IPS DF 4.7 (cell line): ENCODE data around the gene TCP1.
"Not testable (repeated sequence)": the region's sequence is repeated elsewhere in the genome, so short reads cannot be mapped to it uniquely, and the experiment has no call there.

ENCODE experiments used
- DNase-seq: peaks from one replicate; pipeline ENCODE4 v3.0.0-alpha.2; 2013; ENCODE audit warnings: low spot score; ENCODE audit errors: extremely low read depth

TCP1 gene

DNA sequence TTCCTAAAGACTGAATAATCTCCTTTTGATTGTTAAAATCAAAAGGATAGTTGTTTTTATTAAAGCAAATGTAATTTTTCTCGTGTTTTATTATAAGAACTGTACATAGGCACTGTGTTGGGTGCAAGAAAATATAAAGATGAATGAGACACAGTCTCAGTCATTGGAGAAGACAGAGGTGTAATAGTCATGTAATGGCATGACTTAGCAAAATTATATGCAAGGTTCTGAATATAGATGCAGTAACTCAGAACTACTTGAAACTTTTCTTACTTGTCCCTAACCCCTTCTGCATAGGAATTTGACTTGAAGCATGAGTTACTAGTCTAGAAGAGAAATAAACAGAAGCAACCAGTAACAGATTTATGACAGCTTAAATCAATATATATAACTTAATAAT, 47.2 kb downstream of the TCP1 start:
- no peak for DNase-seq

DNA sequence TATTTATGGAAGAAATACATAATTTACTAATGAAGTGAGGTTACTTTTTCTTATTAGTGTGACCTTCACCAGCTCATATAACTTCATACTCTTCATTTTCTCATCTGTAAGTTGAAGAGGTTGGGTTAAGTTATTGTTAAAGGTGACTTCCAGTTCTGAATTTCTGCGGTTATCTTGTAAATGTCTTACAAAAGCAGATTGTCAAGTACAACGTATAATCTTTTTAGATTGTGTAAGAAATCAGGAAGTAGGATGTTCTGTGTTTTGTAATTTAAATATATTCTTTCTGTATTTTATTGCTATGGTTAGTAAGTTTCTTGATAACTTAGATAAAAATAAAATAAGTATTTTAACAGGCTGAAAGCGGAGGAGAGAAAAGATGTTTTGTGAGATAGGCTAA, 50.1 kb downstream of the TCP1 start:
- no peak for DNase-seq

DNA sequence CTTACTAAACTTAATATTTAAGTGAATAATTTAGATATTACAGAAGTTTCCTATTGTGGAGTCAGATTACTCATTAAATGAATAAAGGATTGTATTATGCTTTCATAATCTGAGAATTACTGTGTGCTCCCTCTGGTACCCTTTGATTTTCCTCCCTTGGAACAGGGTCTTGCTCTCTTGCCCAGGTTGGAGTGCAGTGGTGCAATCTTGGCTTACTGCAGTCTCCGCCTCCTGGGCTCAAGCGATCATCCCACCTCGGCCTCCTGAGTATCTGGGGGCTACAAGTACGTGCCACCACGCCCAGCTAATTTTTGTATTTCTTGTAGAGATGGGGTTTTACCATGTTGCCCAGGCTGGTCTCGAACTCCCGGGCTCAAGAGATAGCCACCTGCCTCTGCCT, 52.5 kb downstream of the TCP1 start:
- no peak for DNase-seq

DNA sequence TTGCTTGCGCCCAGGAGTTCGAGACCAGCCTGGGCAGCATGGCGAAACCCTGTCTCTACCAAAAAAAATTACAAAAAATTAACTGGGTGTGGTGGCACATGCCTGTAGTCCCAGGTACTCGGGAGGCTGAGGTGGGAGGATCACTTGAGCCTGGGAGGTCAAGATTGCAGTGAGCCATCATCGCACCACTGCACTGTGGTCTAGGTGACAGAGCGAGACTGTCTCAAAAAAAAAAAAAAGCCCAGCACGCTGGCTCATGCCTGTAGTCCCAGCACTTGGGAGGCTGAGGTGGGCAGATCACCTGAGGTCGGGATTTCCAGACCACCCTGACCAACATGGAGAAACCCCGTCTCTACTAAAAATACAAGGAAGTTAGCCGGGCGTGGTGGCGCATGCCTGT, 56.0 kb downstream of the TCP1 start:
- not testable (repeated sequence) for DNase-seq

DNA sequence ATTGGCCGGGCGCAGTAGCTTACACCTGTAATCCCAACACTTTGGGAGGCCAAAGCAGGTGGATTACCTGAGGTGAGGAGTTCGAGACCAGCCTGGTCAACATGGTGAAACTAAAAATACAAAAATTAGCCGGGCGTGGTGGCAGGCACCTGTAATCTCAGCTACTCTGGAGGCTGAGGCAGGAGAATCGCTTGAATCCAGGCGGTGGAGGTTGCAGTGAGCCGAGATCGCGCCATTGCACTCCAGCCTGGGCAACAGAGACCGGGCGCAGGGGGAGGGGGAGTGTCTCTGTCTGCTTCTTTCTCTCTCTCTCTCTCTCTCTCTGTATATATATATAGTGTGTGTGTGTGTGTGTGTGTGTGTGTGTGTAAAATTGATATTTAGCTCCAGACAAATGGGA, 56.9 kb downstream of the TCP1 start:
- DNase-seq = not testable (repeated sequence)

DNA sequence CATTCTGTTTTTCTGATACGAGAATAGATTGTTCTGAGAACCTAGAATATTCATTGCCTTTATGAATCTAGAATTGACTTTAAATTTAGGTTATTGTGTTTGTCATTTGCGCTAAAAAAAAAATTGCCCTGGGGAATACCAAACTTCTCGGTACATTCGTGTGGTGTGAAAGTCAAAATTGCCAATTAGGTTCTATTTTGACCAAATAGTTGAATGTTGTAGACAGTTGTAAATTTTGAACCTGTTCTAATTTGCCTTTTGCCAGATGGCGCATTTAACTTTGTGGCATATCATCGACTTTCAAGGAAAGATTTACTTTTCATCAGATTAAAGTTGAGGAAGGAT, 59.1 kb downstream of the TCP1 start:
- no peak for DNase-seq

DNA sequence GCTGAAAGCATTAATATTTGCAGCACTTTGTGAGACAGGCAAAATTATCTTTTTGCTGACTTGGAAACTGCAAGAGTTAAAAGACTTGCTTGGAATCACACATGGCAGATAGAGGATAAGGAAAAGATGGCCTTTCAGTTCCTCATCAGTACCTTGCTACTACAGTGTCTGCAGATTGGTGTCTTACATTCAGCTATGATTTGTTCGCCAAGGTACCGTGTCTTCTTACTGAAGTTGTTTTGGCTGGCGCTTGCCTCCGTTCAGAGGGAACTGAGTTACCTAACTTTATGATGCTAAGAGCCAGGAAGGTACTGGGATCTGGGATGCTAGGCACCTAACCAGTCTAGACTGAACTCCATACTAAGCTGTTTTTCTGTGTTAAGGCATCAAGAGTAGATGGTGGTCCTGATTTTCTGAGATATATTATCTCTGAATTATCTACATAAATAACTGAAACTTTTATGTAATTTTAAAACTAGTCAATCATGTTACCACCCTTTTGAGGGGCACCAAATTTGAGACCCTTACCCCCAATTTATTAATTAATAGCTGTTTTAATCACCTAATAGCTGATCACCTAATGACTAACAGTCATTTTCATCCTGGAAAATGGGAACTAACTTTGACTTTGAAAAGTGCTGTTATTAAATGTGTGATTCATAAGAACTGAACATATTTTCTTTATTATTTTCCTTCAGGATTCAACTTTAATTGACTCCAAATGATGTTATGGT, 59.6 kb downstream of the TCP1 start:
- DNase-seq = no peak

DNA sequence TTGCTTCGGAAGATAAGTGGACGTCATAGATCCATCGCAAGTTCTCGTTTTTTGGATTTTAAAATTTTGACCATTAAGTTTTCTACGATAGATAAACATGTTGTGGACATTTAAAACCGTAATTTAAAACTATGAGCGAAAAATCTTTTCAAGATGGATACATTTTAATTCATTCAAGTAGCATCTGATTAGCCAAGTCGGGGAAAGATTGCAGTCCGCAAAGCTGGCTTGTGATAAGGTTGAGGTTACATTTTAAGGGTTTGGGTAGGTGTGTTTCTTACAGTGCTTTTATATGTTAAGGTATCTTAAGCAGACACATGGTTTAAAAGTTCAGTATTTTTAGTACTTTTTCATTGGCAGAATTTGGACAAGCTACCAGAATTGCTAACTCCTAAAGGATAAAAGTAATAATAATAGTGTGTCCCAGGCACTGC, 60.9 kb downstream of the TCP1 start:
- no peak for DNase-seq
